T-helper 1 cell treated with Interleukin-12 subunit alpha and Interleukin-12 subunit beta and Interleukin-4 antibody, amounts not matched to agents 30 ng/mL and 1 ng/mL, for 36 hours (primary cell): Measurements from ENCODE around the gene FOXD3. TPM values are rescaled to one million over a fixed set of nuclear protein-coding genes. Genes with fewer than 3 reads are reported as not detected.

Experiments
- intact Hi-C: fragments of 100-400 bp; cut with micrococcal nuclease; formaldehyde crosslinking; loops from one replicate; pipeline ENCODE4 v1.15.1; 2024
- total RNA-seq: library from RNA; stranded (reverse); gene quantifications from 2 replicates; pipeline ENCODE4 v1.2.3, GENCODE V29; 2022

Gene FOXD3
- total RNA-seq, 1 donor from 2014 or later, result not detected

GRCh38 chr1:63320022-63320721 lies 2.2 kb upstream of the FOXD3 start:
- intact Hi-C loops, result loop anchor here (10.0 kb wide), 1 partner anchor 455 kb away; the partner anchor contains the start of gene ROR1

- intact Hi-C loops, result loop anchor here (10.0 kb wide), 1 partner anchor 454 kb away; the partner anchor contains the start of gene ROR1
These were observed 1.1 kb upstream of the FOXD3 start for GRCh38 chr1:63321066-63321784.

- intact Hi-C loops, result loop anchor here (10.0 kb wide), 1 partner anchor 453 kb away; the partner anchor contains the start of gene ROR1
These were observed 618 bp upstream of the FOXD3 start for GRCh38 chr1:63321785-63322113.

GRCh38 chr1:63322944-63323864 lies 837 bp downstream of the FOXD3 start:
- intact Hi-C loops, result loop anchor here (10.0 kb wide), 1 partner anchor 452 kb away; the partner anchor contains the start of gene ROR1

GRCh38 chr1:63323865-63324778 lies 1.8 kb downstream of the FOXD3 start:
- intact Hi-C loops, result loop anchor here (10.0 kb wide), 1 partner anchor 451 kb away; the partner anchor contains the start of gene ROR1

- intact Hi-C loops, result loop anchor here (5.0 to 10.0 kb wide), 2 partner anchors 198 to 450 kb away; partner anchors contain the start of genes EFCAB7, ITGB3BP and ROR1
These were observed 2.4 kb downstream of the FOXD3 start for GRCh38 chr1:63324779-63325119.

GRCh38 chr1:63325279-63325985 lies 3.1 kb downstream of the FOXD3 start:
- intact Hi-C loops, result loop anchor here (5.0 to 10.0 kb wide), 2 partner anchors 197 to 449 kb away; partner anchors contain the start of genes EFCAB7, ITGB3BP and ROR1

GRCh38 chr1:63326106-63326472 lies 3.7 kb downstream of the FOXD3 start:
- intact Hi-C loops, result loop anchor here (5.0 to 10.0 kb wide), 2 partner anchors 196 to 449 kb away; partner anchors contain the start of genes EFCAB7, ITGB3BP and ROR1

- intact Hi-C loops, result loop anchor here (1.0 to 10.0 kb wide), 5 partner anchors 9 to 448 kb away; partner anchors contain the start of genes EFCAB7, ITGB3BP and ROR1
These were observed 4.4 kb downstream of the FOXD3 start for GRCh38 chr1:63326473-63327380.

- intact Hi-C loops, result loop anchor here (1.0 to 10.0 kb wide), 5 partner anchors 10 to 447 kb away; partner anchors contain the start of genes EFCAB7, ITGB3BP and ROR1
These were observed 5.2 kb downstream of the FOXD3 start for GRCh38 chr1:63327417-63328054.

- intact Hi-C loops, result loop anchor here (5.0 to 10.0 kb wide), 2 partner anchors 194 to 447 kb away; partner anchors contain the start of genes EFCAB7, ITGB3BP and ROR1
These were observed 5.8 kb downstream of the FOXD3 start for GRCh38 chr1:63328122-63328521.

GRCh38 chr1:63328781-63329180 lies 6.4 kb downstream of the FOXD3 start:
- intact Hi-C loops, result loop anchor here (5.0 to 10.0 kb wide), 2 partner anchors 194 to 446 kb away; partner anchors contain the start of genes EFCAB7, ITGB3BP and ROR1

GRCh38 chr1:63329621-63330330 lies 7.4 kb downstream of the FOXD3 start:
- intact Hi-C loops, result loop anchor here (5.0 to 10.0 kb wide), 2 partner anchors 193 to 445 kb away; partner anchors contain the start of genes EFCAB7, ITGB3BP and ROR1

- intact Hi-C loops, result no loop called here
These were observed 8.1 kb downstream of the FOXD3 start for GRCh38 chr1:63330331-63330916.

GRCh38 chr1:63342402-63342801 lies 20.0 kb downstream of the FOXD3 start:
- intact Hi-C loops, result no loop called here

GRCh38 chr1:63343922-63344321 lies 21.6 kb downstream of the FOXD3 start:
- intact Hi-C loops, result no loop called here
